Spleen (tissue), 13 donors: ENCODE measurements around the gene HDDC2. TPM values are rescaled to one million over a fixed set of nuclear protein-coding genes. Genes with fewer than 3 reads are reported as not detected.

Experiments used
- DNase-seq: peaks from one replicate; pipeline ENCODE4 v3.0.0-alpha.2; 2020
- H3K27ac ChIP-seq, 8 donors: fragments of 200-600 bp; sonication (generic) in 7 of 8; 1 replicate in 4 of 8; 2 replicates in 4 of 8; pipeline versions ENCODE4 v1.5.0 to v1.8.0; 2016 to 2021; ENCODE audit warnings: inconsistent platforms in 4 of 8, mild to moderate bottlenecking in 4 of 8, moderate library complexity in 1 of 8
- H3K27me3 ChIP-seq, 7 donors: fragments of 200-600 bp; sonication (generic) in 6 of 7; replicated peaks in 1 of 7; 1 replicate in 4 of 7; 2 replicates in 3 of 7; pipeline versions ENCODE4 v1.5.0 to v1.8.0; 2016 to 2021; ENCODE audit warnings: inconsistent platforms in 3 of 7, mild to moderate bottlenecking in 1 of 7
- H3K36me3 ChIP-seq, 6 donors: fragments of 200-600 bp; sonication (generic) in 5 of 6; 1 replicate in 4 of 6; 2 replicates in 2 of 6; pipeline versions ENCODE4 v1.5.0 to v1.8.0; 2016 to 2021; ENCODE audit warnings: inconsistent platforms in 2 of 6
- H3K4me1 ChIP-seq, 6 donors: fragments of 200-600 bp; sonication (generic) in 5 of 6; 1 replicate in 3 of 6; 2 replicates in 3 of 6; pipeline versions ENCODE4 v1.5.0 to v1.8.0; 2016 to 2021; ENCODE audit warnings: inconsistent platforms in 3 of 6
- H3K4me3 ChIP-seq, 8 donors: fragments of 200-600 bp; sonication (generic) in 7 of 8; 1 replicate in 4 of 8; 2 replicates in 4 of 8; pipeline versions ENCODE4 v1.5.0 to v1.8.0; 2016 to 2021; ENCODE audit warnings: inconsistent platforms in 4 of 8, mild to moderate bottlenecking in 4 of 8, moderate library complexity in 2 of 8
- H3K9me3 ChIP-seq, 8 donors: fragments of 200-600 bp; sonication (generic) in 7 of 8; 1 replicate in 4 of 8; 2 replicates in 4 of 8; pipeline versions ENCODE4 v1.5.0 to v1.8.0; 2016 to 2021; ENCODE audit warnings: inconsistent platforms in 4 of 8
- POLR2A ChIP-seq, 3 donors: fragments of 450-650 bp; IDR thresholded peaks; one replicate each; pipeline ENCODE4 v1.5.1; 2017; ENCODE audit warnings: antibody characterized with exemption in 3 of 3, mild to moderate bottlenecking in 1 of 3
- POLR2AphosphoS5 ChIP-seq, 3 donors: sonication (generic); formaldehyde crosslinking; IDR thresholded peaks; one replicate each; pipeline ENCODE4 v1.5.1; 2017; ENCODE audit warnings: antibody characterized with exemption in 3 of 3
- WGBS, 5 donors: extraction: QIAGEN DNeasy Blood & Tissue Kit in 3 of 5; methylation state at CpG; one replicate each; pipeline versions ENCODE4 v1.1.5 to v1.1.7; 2013 to 2018; 5-methylcytosine and 5-hydroxymethylcytosine counted together
- intact Hi-C: fragments of 100-400 bp; cut with DNase I; formaldehyde crosslinking; loops from one replicate; pipeline ENCODE4 v1.15.0; 2023; ENCODE audit warnings: low total_unique reads
- long read RNA-seq, 2 donors: transcript quantifications; one replicate each; lab custom pipeline, GENCODE V29; 2026
- polyA plus RNA-seq, 3 donors: library from polyadenylated mRNA; stranded (reverse); fragments of 200-250 nt; gene quantifications; one replicate each; pipeline ENCODE4 v1.2.1, GENCODE V29; 2013
- total RNA-seq, 7 donors: library from RNA; depleted of rRNA in 3 of 7; stranded (reverse); fragments of >200 nt in 3 of 7; fragmentation: NEBNext Ultra II Directional in 4 of 7; extraction: Animal tissue kit (Norgen Biotek cat#: 25700) in 4 of 7; gene quantifications; one replicate each; pipeline versions ENCODE4 v1.1.0 to v1.2.1, GENCODE V29; 2016 to 2021
- TF ChIP-seq, protein P1 (sequence below), 11 experiments: fragments of 200-600 bp in 7 of 11; fragments of 450-650 bp in 4 of 11; sonication (generic) in 4 of 11; IDR thresholded peaks in 8 of 11; conservative IDR thresholded peaks in 3 of 11; 1 replicate in 7 of 11; 2 replicates in 4 of 11; pipeline versions ENCODE4 v1.4.0 to v1.8.0; 2016 to 2021; ENCODE audit warnings: antibody characterized with exemption in 11 of 11, inconsistent platforms in 4 of 11, mild to moderate bottlenecking in 1 of 11
- donor health status: healthy with polysubstance abuse.
- donor health status: DM: no; HTN: no; CAD: no; lungs with moderate emphysema.
- donor health status: DM: no; HTN: no; CAD: no.
- donor health status: Bipolar disorder and iron deficiency.
- donor health status: healthy.
- donor health status: DM: no; HTN: no; CAD: no.
- donor health status: DM: yes; HTN: yes; CAD: no.

HDDC2 gene, protein sequence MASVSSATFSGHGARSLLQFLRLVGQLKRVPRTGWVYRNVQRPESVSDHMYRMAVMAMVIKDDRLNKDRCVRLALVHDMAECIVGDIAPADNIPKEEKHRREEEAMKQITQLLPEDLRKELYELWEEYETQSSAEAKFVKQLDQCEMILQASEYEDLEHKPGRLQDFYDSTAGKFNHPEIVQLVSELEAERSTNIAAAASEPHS
- 10 to 100 TPM; 22.4 to 40.9 (median 38.0) TPM for total RNA-seq
- 10 to 100 TPM; 60.1 to 68.7 (median 60.8) TPM for polyA plus RNA-seq
- long read RNA-seq, donor 1, transcript HDDC2-208 (1 exons, 3,529 nt) = minor isoform, 5 of 36 reads
- long read RNA-seq, donor 1, transcript HDDC2-201 (5 exons, 1,350 nt) = major isoform, 18 of 36 reads
- long read RNA-seq, donor 1, transcript HDDC2-202 (6 exons, 918 nt) = minor isoform, 10 of 36 reads
- long read RNA-seq, donor 1, partial matches to known transcripts = 0 of 36 reads
- long read RNA-seq, donor 1, other reads (novel, unspliced or antisense) = 0 of 36 reads
- long read RNA-seq, donor 2, transcript HDDC2-201 (5 exons, 1,350 nt) = major isoform, 13 of 26 reads
- long read RNA-seq, donor 2, transcript HDDC2-208 (1 exons, 3,529 nt) = minor isoform, 7 of 26 reads
- long read RNA-seq, donor 2, transcript HDDC2-202 (6 exons, 918 nt) = minor isoform, 6 of 26 reads
- long read RNA-seq, donor 2, partial matches to known transcripts = 0 of 26 reads
- long read RNA-seq, donor 2, other reads (novel, unspliced or antisense) = 0 of 26 reads

DNA sequence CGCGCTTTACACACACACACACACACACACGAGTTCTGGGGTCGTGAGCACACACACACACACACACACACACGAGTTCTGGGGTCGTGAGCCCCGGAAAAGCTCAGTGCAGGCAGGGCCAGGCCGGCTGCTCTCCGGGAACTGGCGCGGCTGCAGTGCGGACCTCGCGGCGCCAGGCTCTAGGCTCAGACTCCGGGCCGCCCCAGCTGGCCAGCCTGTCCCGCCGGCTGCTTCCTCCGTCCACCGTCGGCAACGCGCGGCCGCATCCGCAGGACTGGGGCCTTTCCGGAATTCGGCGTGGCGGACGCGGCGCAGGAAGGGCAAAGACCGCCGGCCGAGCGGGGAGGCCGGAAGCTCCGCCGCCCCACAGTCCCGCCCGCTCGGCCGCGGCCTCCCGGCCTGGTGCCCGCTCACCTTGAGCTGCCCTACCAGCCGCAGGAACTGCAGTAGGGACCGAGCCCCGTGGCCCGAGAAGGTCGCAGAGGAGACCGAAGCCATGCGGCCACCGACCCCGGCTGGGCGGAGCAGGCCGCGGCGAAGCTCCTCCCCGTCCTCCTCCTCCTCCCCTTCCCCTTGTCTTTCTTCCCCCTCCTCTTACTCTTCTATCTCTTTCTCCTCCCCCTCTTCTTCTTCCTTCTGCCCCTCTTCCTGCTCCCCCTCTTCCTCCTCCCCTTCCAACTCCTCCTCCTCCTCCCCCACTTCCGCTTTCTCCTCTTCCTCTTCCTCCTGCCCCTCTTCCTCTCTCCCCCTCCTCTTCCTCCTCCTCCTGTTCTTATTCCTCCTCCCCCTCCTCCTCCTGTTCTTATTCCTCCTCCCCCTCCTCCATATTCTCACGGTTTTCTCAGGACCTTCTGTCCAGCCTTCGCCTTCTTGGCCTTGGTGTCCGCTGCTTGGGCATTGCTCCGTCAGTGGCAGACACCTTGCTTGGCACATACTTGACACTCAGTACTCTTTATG, at the start of gene HDDC2:
HDDC2 (minus strand) TSS at position 533 of the 957 bp plus-strand sequence; CDS start at position 498, 35 bp downstream.
- Histone ChIP-seq H3K4me1 (peaks cover 10 to 64% (median 25%) of the 10 kb centered on the region in 6 donors), H3K4me3 (peak within 1 kb of the TSS; percentile 59 to 84 (median 62)), H3K36me3 (peaks cover 0 to 33% (median 8%) of the 10 kb centered on the region in 6 donors), H3K27me3 (no peaks in the 10 kb centered on the region), H3K27ac (peak within 1 kb of the TSS; percentile 85 to 94 (median 90)), H3K9me3 (peaks cover 0 to 7% (median 0%) of the 10 kb centered on the region in 8 donors)
- intact Hi-C loops = loop anchor here (10.0 kb wide), 1 partner anchor 673 kb away; no protein-coding TSS in a partner anchor
- TF ChIP-seq, protein P1, sequence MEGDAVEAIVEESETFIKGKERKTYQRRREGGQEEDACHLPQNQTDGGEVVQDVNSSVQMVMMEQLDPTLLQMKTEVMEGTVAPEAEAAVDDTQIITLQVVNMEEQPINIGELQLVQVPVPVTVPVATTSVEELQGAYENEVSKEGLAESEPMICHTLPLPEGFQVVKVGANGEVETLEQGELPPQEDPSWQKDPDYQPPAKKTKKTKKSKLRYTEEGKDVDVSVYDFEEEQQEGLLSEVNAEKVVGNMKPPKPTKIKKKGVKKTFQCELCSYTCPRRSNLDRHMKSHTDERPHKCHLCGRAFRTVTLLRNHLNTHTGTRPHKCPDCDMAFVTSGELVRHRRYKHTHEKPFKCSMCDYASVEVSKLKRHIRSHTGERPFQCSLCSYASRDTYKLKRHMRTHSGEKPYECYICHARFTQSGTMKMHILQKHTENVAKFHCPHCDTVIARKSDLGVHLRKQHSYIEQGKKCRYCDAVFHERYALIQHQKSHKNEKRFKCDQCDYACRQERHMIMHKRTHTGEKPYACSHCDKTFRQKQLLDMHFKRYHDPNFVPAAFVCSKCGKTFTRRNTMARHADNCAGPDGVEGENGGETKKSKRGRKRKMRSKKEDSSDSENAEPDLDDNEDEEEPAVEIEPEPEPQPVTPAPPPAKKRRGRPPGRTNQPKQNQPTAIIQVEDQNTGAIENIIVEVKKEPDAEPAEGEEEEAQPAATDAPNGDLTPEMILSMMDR (IDR thresholded peaks at IDR 0.05 in 8 of 11, conservative IDR thresholded peaks at IDR 0.05 in 3 of 11) = no peak
- no peak for TF ChIP-seq POLR2A (IDR thresholded peaks at IDR 0.05)
- peak; percentile 85 to 89 (median 89) for TF ChIP-seq POLR2AphosphoS5 (IDR thresholded peaks at IDR 0.05)
- WGBS, 5 donors = 4 to 8% (median 5%) methylated on average over 32 to 67 of the region's 67 CpGs
- DNase-seq = peak; percentile 94

DNA sequence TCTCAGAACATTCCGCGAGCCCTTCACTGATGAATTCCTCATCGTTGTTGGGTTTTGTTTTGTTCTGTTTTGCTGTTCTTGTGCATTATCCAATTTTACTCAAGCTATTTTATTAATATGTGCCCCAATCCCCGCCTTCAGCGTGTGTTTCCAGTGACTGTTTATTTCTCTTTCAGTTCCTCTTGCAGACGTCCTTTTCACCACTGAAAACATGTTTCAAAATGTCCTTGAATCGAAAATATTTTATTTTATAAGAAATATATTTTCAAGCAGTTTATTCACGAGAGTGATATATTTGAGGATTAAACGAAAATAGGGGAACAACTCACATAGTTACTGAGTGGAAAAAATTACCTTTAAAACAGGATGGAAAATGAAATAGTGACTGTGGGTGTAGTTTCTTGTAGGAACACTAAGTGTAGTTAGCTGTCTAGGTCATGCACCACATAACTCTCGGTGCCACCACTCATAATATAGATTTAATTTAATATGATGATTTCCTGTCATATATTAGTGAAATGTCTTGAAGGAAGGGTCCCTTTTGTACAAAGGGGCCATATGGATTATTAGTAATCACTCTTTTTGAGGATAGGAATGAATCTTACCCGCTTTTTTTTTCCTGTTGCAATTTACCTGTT, 45.3 kb upstream of the HDDC2 start:
- TF ChIP-seq, protein P1 (IDR thresholded peaks at IDR 0.05 in 8 of 11, conservative IDR thresholded peaks at IDR 0.05 in 3 of 11) = no peak
- TF ChIP-seq POLR2AphosphoS5 (IDR thresholded peaks at IDR 0.05) (no peak), POLR2A (IDR thresholded peaks at IDR 0.05) (no peak)
- WGBS, 5 donors = 61 to 68% (median 65%) methylated on average over 11 of the region's 11 CpGs
- DNase-seq = no peak
- peak overlapping the region; percentile 8 to 82 (median 62) for H3K27ac ChIP-seq
- intact Hi-C loops = no loop called here
- peaks cover 0 to 20% (median 13%) of the 10 kb centered on the region in 6 donors for H3K4me1 ChIP-seq
- no peaks in the 10 kb centered on the region for H3K36me3 ChIP-seq
- peak overlapping the region in 2 of 8 donors; percentile 11 to 47 for H3K4me3 ChIP-seq
- H3K9me3 ChIP-seq = no peaks in the 10 kb centered on the region
- no peaks in the 10 kb centered on the region for H3K27me3 ChIP-seq

DNA sequence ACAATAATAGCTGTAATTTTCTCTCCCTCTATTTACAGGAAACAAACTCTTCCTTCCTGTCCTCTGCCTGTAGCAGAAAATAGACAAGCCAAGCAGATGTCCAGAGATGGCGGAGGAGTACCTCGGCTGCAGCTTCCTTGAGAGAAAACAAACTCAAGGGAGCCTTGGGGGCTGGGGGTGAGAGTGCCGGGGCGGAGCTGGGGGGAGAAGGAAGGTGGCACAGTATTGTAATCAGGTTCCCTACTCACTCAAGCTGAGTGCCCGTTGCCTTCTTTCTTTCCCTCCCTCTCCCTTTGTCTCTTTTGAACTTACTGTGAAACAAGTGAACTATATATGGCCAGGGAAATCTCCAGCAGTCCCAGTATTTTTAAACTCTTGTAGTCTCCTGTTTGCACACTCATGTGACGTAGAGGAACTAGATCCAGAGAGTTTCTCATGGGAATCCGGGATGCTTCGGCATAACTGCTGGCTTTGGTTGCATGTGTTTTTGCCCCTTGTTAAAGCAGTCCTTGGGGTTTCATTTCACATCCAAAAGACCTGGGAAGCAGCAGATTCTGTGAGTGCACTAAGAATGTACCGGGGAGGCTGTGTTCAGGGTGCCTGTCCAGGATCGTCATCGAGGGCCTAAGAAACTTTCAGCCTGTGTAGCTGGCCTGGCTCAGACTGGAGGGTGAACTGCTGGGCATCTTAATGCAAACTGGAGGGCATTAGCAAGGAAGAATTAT, 44.6 kb upstream of the HDDC2 start:
- intact Hi-C loops = no loop called here
- peak overlapping the region; percentile 8 to 82 (median 62) for H3K27ac ChIP-seq
- WGBS, 5 donors = 31 to 43% (median 37%) methylated on average over 11 of the region's 11 CpGs
- peak overlapping the region in 4 of 8 donors; percentile 11 to 47 (median 16) for H3K4me3 ChIP-seq
- no peaks in the 10 kb centered on the region for H3K9me3 ChIP-seq
- H3K36me3 ChIP-seq = no peaks in the 10 kb centered on the region
- DNase-seq = no peak
- TF ChIP-seq POLR2AphosphoS5 (IDR thresholded peaks at IDR 0.05) = no peak
- TF ChIP-seq, protein P1 (IDR thresholded peaks at IDR 0.05 in 8 of 11, conservative IDR thresholded peaks at IDR 0.05 in 3 of 11) = no peak
- no peak for TF ChIP-seq POLR2A (IDR thresholded peaks at IDR 0.05)
- no peaks in the 10 kb centered on the region for H3K27me3 ChIP-seq
- peaks cover 0 to 20% (median 13%) of the 10 kb centered on the region in 6 donors for H3K4me1 ChIP-seq
